Osteocyte (in vitro differentiated cells): ENCODE measurements around the gene KIF1A. TPM values are rescaled to one million over a fixed set of nuclear protein-coding genes. Genes with fewer than 3 reads are reported as not detected.
A peak's percentile ranks its signal among the peaks of the same experiment; 100 is the strongest.

Experiments used
- DNase-seq: peaks from one replicate; pipeline ENCODE4 v3.0.0; 2021; ENCODE audit warnings: mixed read lengths; ENCODE audit not compliant: unreplicated experiment; ENCODE audit errors: extremely low spot score
- H3K27ac Mint-ChIP-seq: one replicate; pipeline ENCODE4 v1.8.0; 2021; ENCODE audit warnings: mild to moderate bottlenecking, mixed read lengths; ENCODE audit not compliant: unreplicated experiment
- H3K27me3 Mint-ChIP-seq: one replicate; pipeline ENCODE4 v1.8.0; 2021; ENCODE audit warnings: mixed read lengths; ENCODE audit not compliant: unreplicated experiment
- H3K36me3 Mint-ChIP-seq: one replicate; pipeline ENCODE4 v1.8.0; 2021; ENCODE audit warnings: mixed read lengths; ENCODE audit not compliant: unreplicated experiment
- H3K4me1 Mint-ChIP-seq: one replicate; pipeline ENCODE4 v1.8.0; 2021; ENCODE audit warnings: mixed read lengths; ENCODE audit not compliant: unreplicated experiment
- H3K4me3 Mint-ChIP-seq: one replicate; pipeline ENCODE4 v1.8.0; 2021; ENCODE audit warnings: mild to moderate bottlenecking, moderate library complexity, mixed read lengths; ENCODE audit not compliant: unreplicated experiment
- H3K9me3 Mint-ChIP-seq: one replicate; pipeline ENCODE4 v1.8.0; 2021; ENCODE audit warnings: mixed read lengths; ENCODE audit not compliant: unreplicated experiment
- CTCF ChIP-seq: fragments of 200-600 bp; sonication (generic); IDR thresholded peaks from 2 replicates; pipeline ENCODE4 v1.5.0; 2021; ENCODE audit warnings: antibody characterized with exemption, mild to moderate bottlenecking, moderate library complexity
- total RNA-seq: library from RNA; stranded (reverse); gene quantifications from 2 replicates; pipeline ENCODE4 v1.2.1, GENCODE V29; 2021

KIF1A gene
- total RNA-seq, 1 donor from 2014 or later: 5.6 TPM

GRCh38 chr2:240864475-240864874 is 44.5 kb upstream of the KIF1A start:
- Mint-ChIP-seq H3K27me3 (peaks cover 72% of the 10 kb centered on the region), H3K4me1 (no peaks in the 10 kb centered on the region), H3K27ac (no peak overlapping the region), H3K4me3 (no peak overlapping the region), H3K9me3 (no peaks in the 10 kb centered on the region), H3K36me3 (no peaks in the 10 kb centered on the region)
- DNase-seq: no peak
- no peak for TF ChIP-seq CTCF

DNA sequence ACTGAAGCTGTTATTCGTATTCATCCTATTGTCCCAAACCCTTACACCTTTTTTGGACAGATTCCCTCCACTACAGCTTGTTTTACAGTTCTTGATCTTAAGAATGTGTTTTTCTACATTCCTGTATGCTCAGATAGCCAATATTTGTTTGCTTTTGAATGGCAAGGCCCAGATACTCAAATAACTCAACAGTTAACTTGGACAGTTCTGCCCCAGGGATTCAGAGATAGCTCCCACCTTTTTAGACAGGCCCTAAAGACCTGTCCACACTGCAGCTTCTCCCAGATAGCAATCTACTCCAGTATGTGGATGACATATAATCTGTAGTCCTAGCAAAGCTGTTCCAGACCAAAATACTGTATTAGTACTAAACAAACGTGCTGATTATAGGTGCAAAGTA is 41.5 kb upstream of the KIF1A start:
- no peaks in the 10 kb centered on the region for H3K4me1 Mint-ChIP-seq
- H3K27me3 Mint-ChIP-seq: peaks cover 72% of the 10 kb centered on the region
- H3K4me3 Mint-ChIP-seq: no peak overlapping the region
- H3K27ac Mint-ChIP-seq: no peak overlapping the region
- DNase-seq: no peak
- no peaks in the 10 kb centered on the region for H3K36me3 Mint-ChIP-seq
- H3K9me3 Mint-ChIP-seq: no peaks in the 10 kb centered on the region
- no peak for TF ChIP-seq CTCF

DNA sequence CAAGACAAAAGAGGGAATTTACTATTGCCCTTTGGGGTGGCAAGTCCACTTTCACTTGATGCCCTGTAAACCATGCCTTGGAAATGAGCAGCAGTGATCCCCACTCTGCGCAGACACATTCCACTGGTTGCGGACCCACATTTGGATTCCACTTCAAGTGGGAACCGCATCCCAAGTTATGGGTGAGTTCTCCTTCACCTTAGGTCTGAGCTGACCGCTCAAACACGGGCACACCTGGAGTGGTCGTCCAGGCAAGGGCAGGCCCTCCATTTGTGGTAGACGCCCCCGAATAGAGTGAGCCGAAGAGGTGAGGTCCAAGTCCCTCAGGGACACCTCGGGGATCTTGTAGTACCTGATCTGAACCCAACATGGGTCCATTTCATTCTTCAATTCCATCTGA is 38.9 kb upstream of the KIF1A start:
- DNase-seq: no peak
- Mint-ChIP-seq H3K36me3 (no peaks in the 10 kb centered on the region), H3K27ac (no peak overlapping the region), H3K27me3 (peaks cover 51% of the 10 kb centered on the region), H3K4me1 (no peaks in the 10 kb centered on the region), H3K9me3 (peaks cover 9% of the 10 kb centered on the region), H3K4me3 (no peak overlapping the region)
- TF ChIP-seq CTCF: no peak

GRCh38 chr2:240858321-240858720 is 38.3 kb upstream of the KIF1A start:
- no peak for TF ChIP-seq CTCF
- peaks cover 9% of the 10 kb centered on the region for H3K9me3 Mint-ChIP-seq
- H3K27me3 Mint-ChIP-seq: peaks cover 45% of the 10 kb centered on the region
- H3K36me3 Mint-ChIP-seq: no peaks in the 10 kb centered on the region
- no peak overlapping the region for H3K4me3 Mint-ChIP-seq
- DNase-seq: no peak
- H3K4me1 Mint-ChIP-seq: no peaks in the 10 kb centered on the region
- no peak overlapping the region for H3K27ac Mint-ChIP-seq

- peaks cover 9% of the 10 kb centered on the region for H3K9me3 Mint-ChIP-seq
- no peak overlapping the region for H3K4me3 Mint-ChIP-seq
- H3K36me3 Mint-ChIP-seq: no peaks in the 10 kb centered on the region
- no peak for TF ChIP-seq CTCF
- H3K27ac Mint-ChIP-seq: no peak overlapping the region
- H3K4me1 Mint-ChIP-seq: no peaks in the 10 kb centered on the region
- H3K27me3 Mint-ChIP-seq: peaks cover 37% of the 10 kb centered on the region
- DNase-seq: peak; percentile 84
Measured at GRCh38 chr2:240857039-240858008, 37.3 kb upstream of the KIF1A start.
